GM23248 (cell line): Measurements from ENCODE around the gene NPY4R2. TPM values are rescaled to one million over a fixed set of nuclear protein-coding genes. Genes with fewer than 3 reads are reported as not detected.
"Not testable (repeated sequence)": the region's sequence is repeated elsewhere in the genome, so short reads cannot be mapped to it uniquely, and the experiment has no call there.

ENCODE experiments used
- DNase-seq: peaks from one replicate; pipeline ENCODE4 v3.0.0-alpha.2; 2015
- H2AFZ ChIP-seq: fragments of 200-600 bp; sonication (generic); 2 replicates; pipeline ENCODE4 v1.6.1; 2016; ENCODE audit warnings: antibody characterized with exemption
- H3F3A ChIP-seq: fragments of 200-600 bp; sonication (generic); 2 replicates; pipeline ENCODE4 v1.6.1; 2016; ENCODE audit warnings: mild to moderate bottlenecking, antibody characterized with exemption, mixed run types; ENCODE audit not compliant: insufficient read depth
- H3K27ac ChIP-seq: fragments of 200-600 bp; sonication (generic); 2 replicates; pipeline ENCODE4 v1.5.1; 2016; ENCODE audit warnings: mild to moderate bottlenecking
- H3K27me3 ChIP-seq: fragments of 200-600 bp; sonication (generic); replicated peaks from 2 replicates; pipeline ENCODE4 v1.6.1; 2016; ENCODE audit warnings: mild to moderate bottlenecking; ENCODE audit not compliant: insufficient read depth
- H3K36me3 ChIP-seq: fragments of 200-600 bp; sonication (generic); 2 replicates; pipeline ENCODE4 v1.6.1; 2016; ENCODE audit warnings: low read depth, mild to moderate bottlenecking
- H3K4me1 ChIP-seq: fragments of 200-600 bp; sonication (generic); 2 replicates; pipeline ENCODE4 v1.6.1; 2016; ENCODE audit warnings: mild to moderate bottlenecking; ENCODE audit not compliant: insufficient read depth
- H3K4me2 ChIP-seq: fragments of 200-600 bp; sonication (generic); one replicate; pipeline ENCODE4 v1.6.1; 2016; ENCODE audit warnings: mild to moderate bottlenecking; ENCODE audit not compliant: unreplicated experiment
- H3K4me3 ChIP-seq: fragments of 200-600 bp; sonication (generic); 2 replicates; pipeline ENCODE4 v1.5.1; 2016; ENCODE audit warnings: mild to moderate bottlenecking
- H3K79me2 ChIP-seq: fragments of 200-600 bp; sonication (generic); 2 replicates; pipeline ENCODE4 v1.6.1; 2016; ENCODE audit warnings: mild to moderate bottlenecking; ENCODE audit not compliant: insufficient read depth
- H3K9ac ChIP-seq: fragments of 200-600 bp; sonication (generic); 2 replicates; pipeline ENCODE4 v1.6.1; 2016; ENCODE audit warnings: mild to moderate bottlenecking
- H3K9me2 ChIP-seq: fragments of 200-600 bp; sonication (generic); 2 replicates; pipeline ENCODE4 v1.6.1; 2016; ENCODE audit warnings: mixed run types, mild to moderate bottlenecking, moderate library complexity; ENCODE audit not compliant: insufficient read depth
- H3K9me3 ChIP-seq: fragments of 200-600 bp; sonication (generic); one replicate; pipeline ENCODE4 v1.6.1; 2017; ENCODE audit warnings: low read depth
- H4K20me1 ChIP-seq: fragments of 200-600 bp; sonication (generic); 2 replicates; pipeline ENCODE4 v1.6.0; 2016; ENCODE audit not compliant: insufficient read depth
- WGBS, 2 experiments: methylation state at CpG; one replicate each; pipeline ENCODE4 v1.1.6; 2015 to 2017; ENCODE audit warnings: low lambda C conversion rate in 2 of 2, low coverage in 1 of 2; ENCODE audit errors: missing lambda C conversion rate in 2 of 2; 5-methylcytosine and 5-hydroxymethylcytosine counted together
- in situ Hi-C: fragments of 300-500 bp; cut with MboI; formaldehyde crosslinking; loops from 2 replicates; pipeline ENCODE4 v1.15.0; 2020
- polyA plus RNA-seq: library from polyadenylated mRNA; unstranded; fragments of >200 nt; fragmentation: Nextera tagmentation; extraction: Ambion mirVana; gene quantifications from 2 replicates; pipeline ENCODE4 v1.2.1, GENCODE V29; 2016
- total RNA-seq: library from RNA; depleted of rRNA; stranded (reverse); fragments of >200 nt; shearing (Covaris generic); gene quantifications from 2 replicates; pipeline ENCODE4 v1.2.3, GENCODE V29; 2014; rRNA removed

Gene NPY4R2
- total and polyA plus RNA-seq, 2 experiments from 2014 or later, result not detected

DNA sequence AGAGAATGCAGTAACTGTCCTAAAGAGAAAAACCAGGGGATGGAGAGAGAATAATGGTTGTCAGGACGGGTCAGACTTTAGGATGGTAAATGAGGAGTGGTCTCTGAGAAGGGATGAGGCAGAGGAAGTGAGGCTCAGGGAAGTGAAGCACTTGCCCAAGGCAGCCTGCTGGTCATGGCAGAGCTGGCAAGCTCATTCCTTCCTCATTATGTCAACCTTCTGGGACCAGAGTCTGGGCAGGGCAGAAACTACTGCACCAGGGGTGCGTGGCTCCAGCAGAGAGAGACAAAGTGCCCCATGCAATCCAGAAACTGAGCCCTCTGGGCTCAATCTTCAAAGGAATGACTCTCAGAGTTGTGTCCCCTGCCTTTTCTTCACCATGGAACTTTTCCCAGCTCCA, 53.6 kb downstream of the NPY4R2 start:
- H3K4me3 ChIP-seq, H3F3A ChIP-seq, DNase-seq, H3K79me2 ChIP-seq, H3K9me3 ChIP-seq, H3K4me2 ChIP-seq, H3K27me3 ChIP-seq, H3K36me3 ChIP-seq, H4K20me1 ChIP-seq, H2AFZ ChIP-seq, H3K27ac ChIP-seq, H3K9me2 ChIP-seq, in situ Hi-C loops, H3K9ac ChIP-seq, H3K4me1 ChIP-seq: not testable (repeated sequence)
- WGBS, 2 experiments, result 80% methylated on average over 1 of the region's 2 CpGs; no CpG with 5 or more reads in 1 of the 2 experiments

Other genes with a start within 250 kb of the NPY4R2 start
- gene SYT15B, start 155.1 kb upstream of the NPY4R2 start, total RNA-seq, result 1.9 TPM in 2 replicates
- 1.5 and 1.8 TPM in 2 replicates for gene SYT15B, start 155.1 kb upstream of the NPY4R2 start, polyA plus RNA-seq
- gene FAM25C, start 81.1 kb downstream of the NPY4R2 start, total RNA-seq, result not detected in 2 replicates
- gene FAM25C, start 81.1 kb downstream of the NPY4R2 start, polyA plus RNA-seq, result not detected in 2 replicates